GM12865 (cell line): Measurements from ENCODE around the gene GNAO1.

Experiments used
- DNase-seq: peaks from one replicate; pipeline ENCODE4 v3.0.0; 2010; ENCODE audit warnings: low read depth
- H3K4me3 ChIP-seq: 2 replicates; pipeline ENCODE4 v1.5.1; 2011; ENCODE audit warnings: mild to moderate bottlenecking, low read depth, low read length, control low read depth
- TF ChIP-seq, protein P1 (sequence below): IDR thresholded peaks from 2 replicates; pipeline ENCODE4 v1.5.1; 2011; ENCODE audit warnings: low read length, control low read depth, low read depth, inconsistent platforms; ENCODE audit not compliant: insufficient read depth; ENCODE audit errors: missing control alignments

GNAO1 gene

DNA sequence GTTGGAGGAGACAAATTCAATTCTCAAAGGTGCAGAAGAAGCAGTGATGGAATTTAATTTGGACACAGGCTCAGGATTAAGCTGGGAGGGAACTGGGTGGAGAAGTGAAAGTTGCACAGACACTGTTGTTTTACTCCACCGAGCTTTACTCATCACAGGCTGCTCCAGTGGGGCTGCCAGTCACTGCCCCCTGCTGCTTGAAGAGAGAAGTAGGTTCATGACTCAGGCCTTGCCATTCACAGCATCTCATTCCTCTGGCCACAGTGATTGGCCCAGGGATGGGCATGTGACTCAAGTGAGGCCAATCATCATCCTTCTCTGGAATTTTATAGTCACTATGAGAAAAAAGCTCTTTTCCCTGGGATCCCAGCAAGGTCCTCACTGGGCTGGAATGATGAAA lies 11.8 kb downstream of the GNAO1 start:
- TF ChIP-seq, protein P1, sequence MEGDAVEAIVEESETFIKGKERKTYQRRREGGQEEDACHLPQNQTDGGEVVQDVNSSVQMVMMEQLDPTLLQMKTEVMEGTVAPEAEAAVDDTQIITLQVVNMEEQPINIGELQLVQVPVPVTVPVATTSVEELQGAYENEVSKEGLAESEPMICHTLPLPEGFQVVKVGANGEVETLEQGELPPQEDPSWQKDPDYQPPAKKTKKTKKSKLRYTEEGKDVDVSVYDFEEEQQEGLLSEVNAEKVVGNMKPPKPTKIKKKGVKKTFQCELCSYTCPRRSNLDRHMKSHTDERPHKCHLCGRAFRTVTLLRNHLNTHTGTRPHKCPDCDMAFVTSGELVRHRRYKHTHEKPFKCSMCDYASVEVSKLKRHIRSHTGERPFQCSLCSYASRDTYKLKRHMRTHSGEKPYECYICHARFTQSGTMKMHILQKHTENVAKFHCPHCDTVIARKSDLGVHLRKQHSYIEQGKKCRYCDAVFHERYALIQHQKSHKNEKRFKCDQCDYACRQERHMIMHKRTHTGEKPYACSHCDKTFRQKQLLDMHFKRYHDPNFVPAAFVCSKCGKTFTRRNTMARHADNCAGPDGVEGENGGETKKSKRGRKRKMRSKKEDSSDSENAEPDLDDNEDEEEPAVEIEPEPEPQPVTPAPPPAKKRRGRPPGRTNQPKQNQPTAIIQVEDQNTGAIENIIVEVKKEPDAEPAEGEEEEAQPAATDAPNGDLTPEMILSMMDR: peak; percentile 48
- no peak overlapping the region for H3K4me3 ChIP-seq
- peak; percentile 56 for DNase-seq

DNA sequence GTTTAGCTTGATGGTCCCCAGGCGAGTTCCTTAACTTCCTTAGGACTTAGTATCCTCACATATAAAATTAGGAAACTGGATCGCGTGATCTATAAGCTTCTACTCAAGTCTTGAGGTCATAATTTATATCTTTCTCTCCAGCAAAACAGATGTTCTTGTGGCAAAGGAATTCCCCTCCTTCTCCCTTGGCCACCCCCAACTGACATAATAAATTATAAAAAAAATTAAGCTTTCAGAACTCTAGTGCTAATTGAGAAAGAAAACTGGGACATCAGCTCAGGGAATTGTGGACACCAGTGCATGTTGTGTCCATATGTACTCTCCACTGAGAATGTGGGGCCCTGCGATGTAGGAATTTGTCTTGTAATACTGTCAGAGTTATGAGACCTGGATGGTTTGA lies 13.5 kb downstream of the GNAO1 start:
- TF ChIP-seq, protein P1: no peak
- no peak overlapping the region for H3K4me3 ChIP-seq
- no peak for DNase-seq

DNA sequence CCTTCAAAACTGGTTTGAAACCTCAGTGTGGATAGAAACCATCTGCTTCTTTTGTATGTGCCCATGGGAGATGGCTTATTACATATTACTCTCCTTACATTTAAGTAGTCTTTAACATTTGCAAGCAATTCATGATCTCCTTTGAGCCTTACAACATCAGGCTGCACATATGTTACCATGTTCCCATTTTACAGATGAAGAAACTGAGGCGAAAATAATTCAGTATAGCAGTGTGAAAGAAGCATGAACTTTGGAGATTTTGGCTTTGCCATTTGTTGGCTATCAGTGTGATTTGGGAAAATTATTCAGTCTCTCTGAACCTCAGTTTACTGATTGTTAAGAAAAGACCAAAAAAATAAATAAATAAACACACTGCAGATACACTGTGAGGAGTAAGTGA lies 15.7 kb downstream of the GNAO1 start:
- no peak for DNase-seq
- TF ChIP-seq, protein P1: no peak
- no peak overlapping the region for H3K4me3 ChIP-seq

DNA sequence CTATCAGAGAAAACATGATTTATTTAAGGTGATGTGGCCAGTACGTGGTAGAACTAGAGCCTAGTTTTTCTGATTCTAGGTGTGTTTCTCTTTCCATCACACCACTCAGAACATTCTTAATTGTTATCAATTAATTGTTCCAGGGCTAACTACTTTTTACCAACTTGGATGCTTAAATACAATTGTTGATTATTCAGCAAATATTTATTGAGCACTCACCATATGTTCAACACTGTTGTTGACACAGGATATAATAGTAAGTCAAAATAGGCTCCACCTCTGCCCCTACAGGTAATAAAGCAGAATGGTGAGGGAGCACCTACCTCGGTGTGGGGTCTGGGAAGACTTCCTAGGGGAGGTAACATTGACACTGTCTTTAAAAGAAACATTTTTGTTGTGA lies 16.1 kb downstream of the GNAO1 start:
- TF ChIP-seq, protein P1: no peak
- no peak for DNase-seq
- no peak overlapping the region for H3K4me3 ChIP-seq

DNA sequence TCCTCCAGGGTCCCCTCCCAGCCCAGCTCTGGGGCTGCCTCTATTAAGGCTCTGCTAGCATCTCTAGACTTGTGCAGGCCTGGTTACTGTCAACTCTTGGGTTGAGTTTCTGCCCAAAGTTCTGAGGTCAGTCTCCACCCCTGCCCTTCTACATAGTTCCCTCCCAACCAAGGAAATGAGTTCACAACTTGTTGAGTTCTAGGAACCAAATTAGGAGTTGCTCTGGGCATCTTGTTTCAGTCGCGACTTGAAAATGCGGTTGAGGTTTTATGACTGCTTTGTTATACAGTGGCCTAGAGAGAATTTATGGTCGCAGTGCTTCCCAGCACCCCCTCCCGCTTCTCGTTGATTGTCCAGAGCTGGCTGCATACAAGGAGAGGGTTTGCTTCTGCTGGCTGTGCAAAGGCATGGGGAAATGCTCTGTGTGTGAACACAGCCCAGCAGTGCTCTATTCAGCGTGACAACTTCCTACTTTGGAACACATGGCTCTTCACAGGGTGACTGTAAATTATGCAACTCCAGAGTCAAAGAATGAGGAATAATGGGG lies 20.2 kb downstream of the GNAO1 start:
- TF ChIP-seq, protein P1: no peak
- DNase-seq: no peak

DNA sequence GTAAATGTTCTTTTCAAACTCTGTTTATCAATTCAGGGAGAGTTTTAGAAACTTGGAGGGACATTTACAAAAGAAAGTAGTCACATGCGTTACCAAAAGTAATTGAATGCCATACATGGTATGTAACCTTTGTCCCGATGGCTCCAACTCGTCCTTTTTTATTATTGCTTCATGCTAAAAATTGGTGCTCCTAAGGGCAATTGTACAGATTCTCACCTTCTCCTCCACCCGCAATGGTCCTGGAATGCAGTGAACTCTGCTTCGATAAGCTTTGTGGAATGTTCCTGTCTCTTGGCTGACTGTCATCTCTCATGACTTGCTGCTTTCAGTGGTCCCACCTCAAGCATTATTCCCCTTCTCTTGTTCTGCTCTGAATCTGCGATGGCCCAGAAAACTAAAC lies 20.9 kb downstream of the GNAO1 start:
- TF ChIP-seq, protein P1: no peak
- DNase-seq: no peak
- H3K4me3 ChIP-seq: no peak overlapping the region

More for the DNA sequence above, 20.2 kb downstream of the GNAO1 start:
- H3K4me3 ChIP-seq: no peak overlapping the region

DNA sequence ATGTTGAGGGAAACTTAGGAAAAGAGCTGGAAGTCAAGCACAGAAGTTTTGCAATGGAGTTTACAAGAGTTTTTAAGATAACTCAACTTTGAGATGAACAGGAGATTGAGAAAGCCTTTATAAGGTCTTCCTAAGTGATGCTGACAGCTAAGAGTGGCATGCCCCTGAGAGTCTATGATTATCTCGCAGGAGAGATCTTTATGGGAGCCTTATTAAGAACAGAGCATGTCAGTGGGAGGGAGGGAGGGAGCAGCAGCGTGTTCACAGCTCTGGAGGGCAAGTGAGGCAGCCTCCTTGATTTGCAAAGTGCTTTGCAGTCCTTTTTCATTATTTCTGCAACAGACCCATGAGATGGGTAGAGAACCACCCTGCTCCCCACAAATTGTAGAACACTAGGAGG lies 30.7 kb downstream of the GNAO1 start:
- H3K4me3 ChIP-seq: no peak overlapping the region
- TF ChIP-seq, protein P1: no peak
- DNase-seq: no peak
